CD4-positive, alpha-beta T cell (primary cell): ENCODE data around the gene TMEM150A. TPM values are rescaled to one million over a fixed set of nuclear protein-coding genes. Genes with fewer than 3 reads are reported as not detected.

Source experiments
- ATAC-seq: fragments of 200-7000 bp; cut with Tn5 transposase; one replicate; pipeline ENCODE4 v1.10.0; 2022; ENCODE audit warnings: mild to moderate bottlenecking; ENCODE audit not compliant: poor library complexity
- CTCF ChIA-PET: fragments of 350-600 bp; sonication (Branson Sonifier 250); formaldehyde crosslinking; loops from one replicate; lab custom pipeline; 2021; ENCODE audit warnings: antibody characterized with exemption, inconsistent platforms; lab: Charles Lee
- POLR2A ChIA-PET: fragments of 350-600 bp; sonication (Branson Sonifier 250); formaldehyde crosslinking; loops from one replicate; lab custom pipeline; 2021; ENCODE audit warnings: antibody characterized with exemption, inconsistent platforms; lab: Charles Lee
- DNase-seq, 14 experiments: peaks; one replicate each; pipeline ENCODE4 v3.0.0-alpha.2; 2013 to 2020; ENCODE audit warnings: mixed read lengths in 2 of 14
- H3K27ac ChIP-seq, 2 donors: one replicate each; pipeline versions ENCODE4 v1.5.1 to v1.7.0; 2013; ENCODE audit warnings: low read length in 2 of 2, low read depth in 1 of 2, mild to moderate bottlenecking in 1 of 2
- H3K27me3 ChIP-seq, 2 experiments: 1 replicate in 1 of 2; 2 replicates in 1 of 2; pipeline versions ENCODE4 v1.6.1 to v1.7.0; 2013; ENCODE audit warnings: low read length in 2 of 2, control low read depth in 1 of 2, mild to moderate bottlenecking in 1 of 2, moderate library complexity in 1 of 2; ENCODE audit not compliant: insufficient read depth in 2 of 2, control insufficient read depth in 1 of 2
- H3K36me3 ChIP-seq: one replicate; pipeline ENCODE4 v1.6.1; 2013; ENCODE audit warnings: low read length, control low read depth; ENCODE audit not compliant: insufficient read depth
- H3K4me1 ChIP-seq: one replicate; pipeline ENCODE4 v1.6.1; 2013; ENCODE audit warnings: low read length, control low read depth; ENCODE audit not compliant: insufficient read depth
- H3K4me3 ChIP-seq: one replicate; pipeline ENCODE4 v1.5.1; 2013; ENCODE audit warnings: mild to moderate bottlenecking, low read length, moderate library complexity
- H3K9me3 ChIP-seq, 2 experiments: 1 replicate in 1 of 2; 2 replicates in 1 of 2; pipeline versions ENCODE4 v1.6.1 to v1.7.0; 2013; ENCODE audit warnings: low read length in 2 of 2, mild to moderate bottlenecking in 2 of 2, control low read depth in 1 of 2, moderate library complexity in 1 of 2; ENCODE audit not compliant: control insufficient read depth in 1 of 2, insufficient read depth in 1 of 2
- H3K27ac Mint-ChIP-seq: one replicate; pipeline ENCODE4 v1.8.0; 2020; ENCODE audit warnings: mixed read lengths
- H3K27me3 Mint-ChIP-seq: one replicate; pipeline ENCODE4 v1.8.0; 2021; ENCODE audit warnings: mixed read lengths
- H3K36me3 Mint-ChIP-seq: one replicate; pipeline ENCODE4 v1.8.0; 2021; ENCODE audit warnings: low read depth, mixed read lengths
- H3K4me1 Mint-ChIP-seq: one replicate; pipeline ENCODE4 v1.8.0; 2021; ENCODE audit warnings: low read depth, mixed read lengths
- H3K4me3 Mint-ChIP-seq: one replicate; pipeline ENCODE4 v1.8.0; 2020; ENCODE audit warnings: mild to moderate bottlenecking, mixed read lengths
- H3K9me3 Mint-ChIP-seq: one replicate; pipeline ENCODE4 v1.8.0; 2020; ENCODE audit warnings: mixed read lengths
- CTCF ChIP-seq: fragments of 200-600 bp; IDR thresholded peaks from one replicate; pipeline ENCODE4 v1.8.0; 2022; ENCODE audit warnings: antibody characterized with exemption, mild to moderate bottlenecking
- intact Hi-C, 2 experiments: fragments of 100-400 bp; cut with DNase I in 1 of 2; cut with micrococcal nuclease in 1 of 2; formaldehyde crosslinking; loops; one replicate each; pipeline versions ENCODE4 v1.15.1 to v1.9.0; 2023 to 2025; cut with DNase I, micrococcal nuclease
- total RNA-seq, 174 experiments: library from RNA in 2 of 174; stranded (reverse) in 2 of 174; gene quantifications; one replicate each; pipeline ENCODE4 v1.2.3 and lab custom pipeline; 2021 to 2026

The TMEM150A gene
- total RNA-seq, 2 experiments from 2014 or later = 6.6 to 7.0 TPM

GRCh38 chr2:85553184-85553583 is 49.3 kb downstream of the TMEM150A start:
- POLR2A ChIA-PET = interaction anchor here (4.0 to 4.7 kb wide), 2 partner anchors 14 to 133 kb away, joined by 25 to 43 read pairs; partner anchors contain the start of genes MAT2A and SH2D6
- Histone ChIP-seq H3K27ac (no peak overlapping the region), H3K4me3 (no peak overlapping the region), H3K36me3 (peaks cover 65% of the 10 kb centered on the region), H3K9me3 (no peaks in the 10 kb centered on the region), H3K4me1 (peaks cover 4% of the 10 kb centered on the region), H3K27me3 (no peaks in the 10 kb centered on the region)
- Mint-ChIP-seq H3K4me1 (peaks cover 12% of the 10 kb centered on the region), H3K36me3 (peaks cover 85% of the 10 kb centered on the region), H3K27me3 (no peaks in the 10 kb centered on the region), H3K27ac (no peak overlapping the region), H3K9me3 (no peaks in the 10 kb centered on the region), H3K4me3 (no peak overlapping the region)
- intact Hi-C loops = loop anchor here (5.0 kb wide), 2 partner anchors 226 to 286 kb away; partner anchors contain the start of gene TGOLN2 (in 1 of the 2)
- CTCF ChIA-PET = interaction anchor here (0.9 kb wide), 1 partner anchor 133 kb away, joined by 4 read pairs; no protein-coding TSS in a partner anchor
- ATAC-seq = no peak
- DNase-seq = no peak
- no peak for TF ChIP-seq CTCF

- DNase-seq = peak; percentile 83 to 94 (median 89)
- Histone ChIP-seq H3K36me3 (peaks cover 61% of the 10 kb centered on the region), H3K27me3 (no peaks in the 10 kb centered on the region), H3K4me1 (peaks cover 4% of the 10 kb centered on the region), H3K9me3 (no peaks in the 10 kb centered on the region), H3K4me3 (no peak overlapping the region), H3K27ac (no peak overlapping the region)
- peak; percentile 87 for TF ChIP-seq CTCF
- Mint-ChIP-seq H3K27ac (peak overlapping the region; percentile 22), H3K4me3 (no peak overlapping the region), H3K4me1 (peaks cover 7% of the 10 kb centered on the region), H3K9me3 (no peaks in the 10 kb centered on the region), H3K27me3 (no peaks in the 10 kb centered on the region), H3K36me3 (peaks cover 82% of the 10 kb centered on the region)
- ChIA-PET POLR2A (interaction anchor here (0.6 to 4.0 kb wide), 19 partner anchors 8 to 228 kb away, joined by 3 to 43 read pairs (median 4); partner anchors contain the start of genes ELMOD3, GGCX, MAT2A and RETSAT), CTCF (interaction anchor here (0.6 to 4.2 kb wide), 24 partner anchors 8 to 198 kb away, joined by 3 to 44 read pairs (median 4); partner anchors contain the start of genes ELMOD3, MAT2A, RETSAT and RNF181)
- intact Hi-C loops = loop anchor here (1.0 to 5.0 kb wide), 4 partner anchors 132 to 285 kb away; partner anchors contain the start of gene TGOLN2 (in 1 of the 2)
- ATAC-seq = peak; percentile 99
Observed at GRCh38 chr2:85551698-85552678, 50.5 kb downstream of the TMEM150A start.

- Mint-ChIP-seq H3K4me3 (no peak overlapping the region), H3K36me3 (peaks cover 79% of the 10 kb centered on the region), H3K4me1 (peaks cover 7% of the 10 kb centered on the region), H3K27ac (no peak overlapping the region), H3K9me3 (no peaks in the 10 kb centered on the region), H3K27me3 (no peaks in the 10 kb centered on the region)
- intact Hi-C loops = loop anchor here (5.0 kb wide), 2 partner anchors 223 to 283 kb away; partner anchors contain the start of gene TGOLN2 (in 1 of the 2)
- Histone ChIP-seq H3K9me3 (no peaks in the 10 kb centered on the region), H3K4me3 (no peak overlapping the region), H3K27ac (no peak overlapping the region), H3K4me1 (peaks cover 4% of the 10 kb centered on the region), H3K36me3 (peaks cover 60% of the 10 kb centered on the region), H3K27me3 (no peaks in the 10 kb centered on the region)
- POLR2A ChIA-PET = interaction anchor here (1.0 to 5.0 kb wide), 5 partner anchors 7 to 223 kb away, joined by 3 to 43 read pairs (median 16); partner anchors contain the start of genes MAT2A, SH2D6 and TGOLN2
- no peak for ATAC-seq
- no peak for DNase-seq
- CTCF ChIA-PET = interaction anchor here (1.9 to 4.2 kb wide), 3 partner anchors 9 to 163 kb away, joined by 4 to 44 read pairs (median 42); partner anchors contain the start of genes MAT2A and SH2D6
- no peak for TF ChIP-seq CTCF
Observed at GRCh38 chr2:85550486-85550885, 52.0 kb downstream of the TMEM150A start.
